ENCODE measurements around the gene HDAC4. TPM values are rescaled to one million over a fixed set of nuclear protein-coding genes. Genes with fewer than 3 reads are reported as not detected.

The HDAC4 gene
- total RNA-seq, 6 donors from 2014 or later, result 16.1 to 108 (median 45.0) TPM

DNA sequence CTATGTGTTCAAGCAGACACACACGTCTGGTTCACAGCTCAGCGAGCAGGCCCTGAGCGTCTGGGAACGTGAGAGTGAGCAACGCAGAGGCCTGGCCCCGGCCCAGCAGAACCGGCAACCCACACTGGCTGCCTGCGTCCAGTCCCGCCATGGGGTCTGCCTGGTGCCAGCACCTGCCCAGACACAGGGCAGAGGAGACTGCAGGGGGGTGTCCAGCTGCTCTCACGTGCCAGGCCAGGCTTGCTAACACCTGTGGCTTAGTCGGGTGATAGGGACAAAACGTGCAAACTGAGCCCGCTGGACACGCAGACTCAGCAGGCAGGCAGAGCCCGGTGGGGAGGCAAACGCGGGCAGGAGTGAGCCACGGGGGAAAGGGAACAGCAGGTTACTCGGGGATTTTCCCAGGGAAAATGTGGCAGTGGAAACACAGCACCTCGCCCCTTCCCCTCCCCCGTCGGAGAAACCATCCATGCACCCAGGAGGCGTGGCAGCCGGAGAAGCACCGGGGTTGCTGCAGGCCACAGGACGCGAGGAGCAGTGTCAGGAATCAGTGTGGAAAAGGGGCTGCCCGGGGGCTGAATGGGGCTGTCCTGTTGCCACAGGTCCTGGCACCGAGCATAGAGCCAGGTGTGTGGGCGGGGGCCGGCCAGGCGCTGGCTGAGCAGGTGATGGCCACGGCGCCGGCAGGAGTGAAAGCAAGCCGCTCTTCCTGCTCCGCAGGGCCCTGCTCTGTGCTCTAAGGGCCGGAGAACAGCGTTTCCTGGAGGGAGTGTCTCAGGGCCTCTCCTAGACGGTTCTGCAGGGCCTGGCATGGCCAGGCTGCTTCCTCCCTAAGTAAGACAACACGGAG lies 154.7 kb downstream of the HDAC4 start:
- no peaks in the 10 kb centered on the region for H3K9me3 ChIP-seq
- H3K27me3 ChIP-seq, result no peaks in the 10 kb centered on the region
- DNase-seq (no peak), ATAC-seq (ENCODE audit: low FRiP score in 2 of 2) (peak; percentile 46 to 67)
- peaks cover 18 to 51% (median 29%) of the 10 kb centered on the region in 4 donors for H3K4me1 ChIP-seq
- peak overlapping the region in 3 of 4 donors; percentile 24 to 35 (median 27) for H3K4me3 ChIP-seq
- H3K27ac ChIP-seq, result peak overlapping the region in 3 of 4 donors; percentile 50 to 65 (median 53)
- no peaks in the 10 kb centered on the region for H3K36me3 ChIP-seq
- TF ChIP-seq POLR2A (IDR thresholded peaks at IDR 0.05) (no peak), POLR2AphosphoS5 (IDR thresholded peaks at IDR 0.05) (no peak), EP300 (IDR thresholded peaks at IDR 0.05) (no peak)
- TF ChIP-seq, protein P1, sequence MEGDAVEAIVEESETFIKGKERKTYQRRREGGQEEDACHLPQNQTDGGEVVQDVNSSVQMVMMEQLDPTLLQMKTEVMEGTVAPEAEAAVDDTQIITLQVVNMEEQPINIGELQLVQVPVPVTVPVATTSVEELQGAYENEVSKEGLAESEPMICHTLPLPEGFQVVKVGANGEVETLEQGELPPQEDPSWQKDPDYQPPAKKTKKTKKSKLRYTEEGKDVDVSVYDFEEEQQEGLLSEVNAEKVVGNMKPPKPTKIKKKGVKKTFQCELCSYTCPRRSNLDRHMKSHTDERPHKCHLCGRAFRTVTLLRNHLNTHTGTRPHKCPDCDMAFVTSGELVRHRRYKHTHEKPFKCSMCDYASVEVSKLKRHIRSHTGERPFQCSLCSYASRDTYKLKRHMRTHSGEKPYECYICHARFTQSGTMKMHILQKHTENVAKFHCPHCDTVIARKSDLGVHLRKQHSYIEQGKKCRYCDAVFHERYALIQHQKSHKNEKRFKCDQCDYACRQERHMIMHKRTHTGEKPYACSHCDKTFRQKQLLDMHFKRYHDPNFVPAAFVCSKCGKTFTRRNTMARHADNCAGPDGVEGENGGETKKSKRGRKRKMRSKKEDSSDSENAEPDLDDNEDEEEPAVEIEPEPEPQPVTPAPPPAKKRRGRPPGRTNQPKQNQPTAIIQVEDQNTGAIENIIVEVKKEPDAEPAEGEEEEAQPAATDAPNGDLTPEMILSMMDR (IDR thresholded peaks at IDR 0.05), result no peak
- 53 to 86% methylated on average over 23 to 31 of the region's 41 CpGs for WGBS, 2 donors

DNA sequence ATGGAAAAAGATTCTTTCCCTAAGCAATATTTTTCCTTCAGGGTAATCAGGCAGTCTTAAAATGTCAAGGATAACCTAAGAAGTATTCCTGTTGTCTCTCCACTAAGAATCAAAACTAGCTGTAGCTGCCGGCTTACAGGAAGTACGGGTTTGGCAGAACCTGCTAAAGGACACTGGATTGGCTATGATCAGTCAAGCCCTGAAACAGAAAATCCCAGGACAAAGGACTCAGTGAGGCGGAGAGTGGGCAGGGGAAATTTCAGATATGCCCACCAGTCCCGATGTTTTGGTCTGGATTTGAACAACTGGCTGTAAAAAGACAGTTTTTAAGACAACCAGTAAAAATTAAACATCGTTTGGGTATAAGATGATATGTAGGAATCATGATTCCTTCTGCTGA lies 155.7 kb downstream of the HDAC4 start:
- no peak overlapping the region for H3K4me3 ChIP-seq

GRCh38 chr2:239244625-239245024 lies 156.2 kb downstream of the HDAC4 start:
- Histone ChIP-seq H3K27ac (no peak overlapping the region), H3K9me3 (no peaks in the 10 kb centered on the region), H3K27me3 (no peaks in the 10 kb centered on the region), H3K4me1 (peaks cover 23 to 55% (median 31%) of the 10 kb centered on the region in 4 donors), H3K4me3 (no peak overlapping the region), H3K36me3 (no peaks in the 10 kb centered on the region)
- DNase-seq (no peak), ATAC-seq (ENCODE audit: low FRiP score in 2 of 2) (no peak)
- TF ChIP-seq POLR2AphosphoS5 (IDR thresholded peaks at IDR 0.05), result no peak
- TF ChIP-seq, protein P1 (IDR thresholded peaks at IDR 0.05), result no peak
- no peak for TF ChIP-seq POLR2A (IDR thresholded peaks at IDR 0.05)
- no peak for TF ChIP-seq EP300 (IDR thresholded peaks at IDR 0.05)
- 92 to 95% methylated on average over 5 of the region's 5 CpGs for WGBS, 2 donors

More for the DNA sequence above, 155.7 kb downstream of the HDAC4 start:
- H3K36me3 ChIP-seq, result no peaks in the 10 kb centered on the region
- H3K4me1 ChIP-seq, result peaks cover 27 to 55% (median 32%) of the 10 kb centered on the region in 4 donors
- TF ChIP-seq EP300 (IDR thresholded peaks at IDR 0.05) (no peak), POLR2A (IDR thresholded peaks at IDR 0.05) (no peak), POLR2AphosphoS5 (IDR thresholded peaks at IDR 0.05) (no peak)
- TF ChIP-seq, protein P1 (IDR thresholded peaks at IDR 0.05), result no peak
- H3K9me3 ChIP-seq, result no peaks in the 10 kb centered on the region
- no peaks in the 10 kb centered on the region for H3K27me3 ChIP-seq
- DNase-seq, result no peak
- ATAC-seq (ENCODE audit: low FRiP score in 2 of 2), result no peak
- H3K27ac ChIP-seq, result no peak overlapping the region
- 76 to 79% methylated on average over 5 of the region's 5 CpGs for WGBS, 2 donors

- H3K4me1 ChIP-seq, result peaks cover 16 to 37% (median 23%) of the 10 kb centered on the region in 4 donors
- ATAC-seq (ENCODE audit: low FRiP score in 2 of 2), result no peak
- H3K27ac ChIP-seq, result peak overlapping the region in 2 of 4 donors; percentile 7 to 10
- no peaks in the 10 kb centered on the region for H3K36me3 ChIP-seq
- DNase-seq, result no peak
- TF ChIP-seq POLR2A (IDR thresholded peaks at IDR 0.05) (no peak), EP300 (IDR thresholded peaks at IDR 0.05) (no peak), POLR2AphosphoS5 (IDR thresholded peaks at IDR 0.05) (no peak)
- TF ChIP-seq, protein P1 (IDR thresholded peaks at IDR 0.05), result no peak
- no peaks in the 10 kb centered on the region for H3K27me3 ChIP-seq
- H3K9me3 ChIP-seq, result no peaks in the 10 kb centered on the region
- no peak overlapping the region for H3K4me3 ChIP-seq
- 64 to 67% methylated on average over 1 of the region's 1 CpG for WGBS, 2 donors
These were observed 159.3 kb downstream of the HDAC4 start for GRCh38 chr2:239241431-239241960.
